B cell (primary cell): ENCODE results near the gene ELFN2.

Experiments used
- CTCF ChIP-seq: fragments of 200-600 bp; IDR thresholded peaks from one replicate; pipeline ENCODE4 v1.8.0; 2022; ENCODE audit warnings: antibody characterized with exemption, mild to moderate bottlenecking
- EZH2 ChIP-seq: IDR thresholded peaks from 2 replicates; pipeline ENCODE4 v1.6.1; 2012; ENCODE audit warnings: borderline replicate concordance, low read depth, mild to moderate bottlenecking, moderate library complexity, low read length; ENCODE audit not compliant: insufficient read depth, poor library complexity, severe bottlenecking

DNA sequence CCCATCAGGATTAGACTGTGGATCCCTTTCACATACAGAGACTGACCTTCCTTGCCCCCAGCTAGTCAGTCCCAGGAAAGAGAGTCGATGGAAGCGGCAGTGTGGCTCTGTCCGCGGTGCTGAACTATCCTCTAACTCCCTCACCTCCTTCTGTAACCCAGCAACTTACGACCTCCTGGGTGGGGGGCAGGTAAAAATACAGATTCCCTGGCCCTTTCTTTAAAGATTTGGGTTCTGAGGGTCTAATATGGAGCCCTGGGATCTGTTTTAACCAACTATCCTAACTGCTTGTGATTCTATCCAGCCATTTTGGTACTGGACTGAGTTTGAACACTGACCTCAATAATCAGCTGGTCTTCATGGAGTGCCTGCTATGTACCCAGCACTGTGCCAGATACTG is 35.7 kb upstream of the ELFN2 start:
- TF ChIP-seq CTCF: no peak
- no peak for TF ChIP-seq EZH2
